Spleen (tissue), 7 donors: ENCODE measurements around the gene SNRNP70.

Experiments
- POLR2AphosphoS5 ChIP-seq, 3 donors: sonication (generic); formaldehyde crosslinking; IDR thresholded peaks; one replicate each; pipeline ENCODE4 v1.5.1; 2017; ENCODE audit warnings: antibody characterized with exemption in 3 of 3
- TF ChIP-seq, protein P1 (sequence below), 11 experiments: fragments of 200-600 bp in 7 of 11; fragments of 450-650 bp in 4 of 11; sonication (generic) in 4 of 11; IDR thresholded peaks in 8 of 11; conservative IDR thresholded peaks in 3 of 11; 1 replicate in 7 of 11; 2 replicates in 4 of 11; pipeline versions ENCODE4 v1.4.0 to v1.8.0; 2016 to 2021; ENCODE audit warnings: antibody characterized with exemption in 11 of 11, inconsistent platforms in 4 of 11, mild to moderate bottlenecking in 1 of 11
- donor health status: DM: no; HTN: no; CAD: no; lungs with moderate emphysema.
- donor health status: DM: no; HTN: no; CAD: no.
- donor health status: DM: no; HTN: no; CAD: no.

DNA sequence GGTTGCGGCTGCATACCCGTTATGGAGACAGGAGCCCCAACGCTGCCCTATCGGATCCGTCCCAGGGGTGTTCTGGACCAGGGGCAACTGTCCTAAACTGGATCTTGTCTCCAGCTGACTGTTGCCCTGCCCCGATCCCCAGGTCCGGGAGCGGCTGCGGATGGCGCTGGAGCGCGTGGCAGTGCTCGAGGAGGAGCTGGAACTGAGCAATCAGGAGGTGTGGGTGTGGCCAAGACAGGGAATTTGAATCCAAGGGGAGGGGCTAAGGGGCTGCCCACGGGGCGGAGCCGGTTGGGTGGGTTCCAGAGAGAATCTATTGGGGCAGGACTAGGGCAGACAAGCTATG is 44.0 kb downstream of the SNRNP70 start:
- TF ChIP-seq POLR2AphosphoS5 (IDR thresholded peaks at IDR 0.05) = no peak
- TF ChIP-seq, protein P1, sequence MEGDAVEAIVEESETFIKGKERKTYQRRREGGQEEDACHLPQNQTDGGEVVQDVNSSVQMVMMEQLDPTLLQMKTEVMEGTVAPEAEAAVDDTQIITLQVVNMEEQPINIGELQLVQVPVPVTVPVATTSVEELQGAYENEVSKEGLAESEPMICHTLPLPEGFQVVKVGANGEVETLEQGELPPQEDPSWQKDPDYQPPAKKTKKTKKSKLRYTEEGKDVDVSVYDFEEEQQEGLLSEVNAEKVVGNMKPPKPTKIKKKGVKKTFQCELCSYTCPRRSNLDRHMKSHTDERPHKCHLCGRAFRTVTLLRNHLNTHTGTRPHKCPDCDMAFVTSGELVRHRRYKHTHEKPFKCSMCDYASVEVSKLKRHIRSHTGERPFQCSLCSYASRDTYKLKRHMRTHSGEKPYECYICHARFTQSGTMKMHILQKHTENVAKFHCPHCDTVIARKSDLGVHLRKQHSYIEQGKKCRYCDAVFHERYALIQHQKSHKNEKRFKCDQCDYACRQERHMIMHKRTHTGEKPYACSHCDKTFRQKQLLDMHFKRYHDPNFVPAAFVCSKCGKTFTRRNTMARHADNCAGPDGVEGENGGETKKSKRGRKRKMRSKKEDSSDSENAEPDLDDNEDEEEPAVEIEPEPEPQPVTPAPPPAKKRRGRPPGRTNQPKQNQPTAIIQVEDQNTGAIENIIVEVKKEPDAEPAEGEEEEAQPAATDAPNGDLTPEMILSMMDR (IDR thresholded peaks at IDR 0.05 in 8 of 11, conservative IDR thresholded peaks at IDR 0.05 in 3 of 11) = no peak
